GM13977 (cell line): ENCODE data around the gene PRDM5.

Experiments
- DNase-seq: peaks from one replicate; pipeline ENCODE4 v3.0.0; 2012; ENCODE audit warnings: low spot score
- in situ Hi-C: fragments of 300-500 bp; cut with MboI; formaldehyde crosslinking; loops from one replicate; pipeline ENCODE4 v1.12.0; 2022; ENCODE audit warnings: low sequenced_read_pairs, low pct_unique_long_range_greater_than_20kb, mixed read lengths, inconsistent platforms; ENCODE audit not compliant: unreplicated experiment
- TF ChIP-seq, protein P1 (sequence below): IDR thresholded peaks from 2 replicates; pipeline ENCODE4 v1.5.1; 2012; ENCODE audit warnings: mild to moderate bottlenecking, control low read depth; ENCODE audit not compliant: insufficient read depth; ENCODE audit errors: extremely low read depth, missing control alignments

Gene PRDM5

GRCh38 chr4:120730777-120731320 lies 191.7 kb downstream of the PRDM5 start:
- in situ Hi-C loops: no loop called here
- TF ChIP-seq, protein P1, sequence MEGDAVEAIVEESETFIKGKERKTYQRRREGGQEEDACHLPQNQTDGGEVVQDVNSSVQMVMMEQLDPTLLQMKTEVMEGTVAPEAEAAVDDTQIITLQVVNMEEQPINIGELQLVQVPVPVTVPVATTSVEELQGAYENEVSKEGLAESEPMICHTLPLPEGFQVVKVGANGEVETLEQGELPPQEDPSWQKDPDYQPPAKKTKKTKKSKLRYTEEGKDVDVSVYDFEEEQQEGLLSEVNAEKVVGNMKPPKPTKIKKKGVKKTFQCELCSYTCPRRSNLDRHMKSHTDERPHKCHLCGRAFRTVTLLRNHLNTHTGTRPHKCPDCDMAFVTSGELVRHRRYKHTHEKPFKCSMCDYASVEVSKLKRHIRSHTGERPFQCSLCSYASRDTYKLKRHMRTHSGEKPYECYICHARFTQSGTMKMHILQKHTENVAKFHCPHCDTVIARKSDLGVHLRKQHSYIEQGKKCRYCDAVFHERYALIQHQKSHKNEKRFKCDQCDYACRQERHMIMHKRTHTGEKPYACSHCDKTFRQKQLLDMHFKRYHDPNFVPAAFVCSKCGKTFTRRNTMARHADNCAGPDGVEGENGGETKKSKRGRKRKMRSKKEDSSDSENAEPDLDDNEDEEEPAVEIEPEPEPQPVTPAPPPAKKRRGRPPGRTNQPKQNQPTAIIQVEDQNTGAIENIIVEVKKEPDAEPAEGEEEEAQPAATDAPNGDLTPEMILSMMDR: no peak

GRCh38 chr4:120728892-120729675 lies 193.4 kb downstream of the PRDM5 start:
- in situ Hi-C loops: no loop called here
- TF ChIP-seq, protein P1: no peak
- no peak for DNase-seq

More at GRCh38 chr4:120730777-120731320, 191.7 kb downstream of the PRDM5 start:
- no peak for DNase-seq

- no peak for DNase-seq
- TF ChIP-seq, protein P1: no peak
- in situ Hi-C loops: no loop called here
Observed at GRCh38 chr4:120725639-120726580, 196.6 kb downstream of the PRDM5 start.

GRCh38 chr4:120724656-120725055 lies 197.9 kb downstream of the PRDM5 start:
- in situ Hi-C loops: no loop called here
- TF ChIP-seq, protein P1: no peak
- no peak for DNase-seq

- DNase-seq: no peak
- in situ Hi-C loops: no loop called here
- TF ChIP-seq, protein P1: no peak
Observed at GRCh38 chr4:120723986-120724385, 198.5 kb downstream of the PRDM5 start.

- DNase-seq: no peak
- TF ChIP-seq, protein P1: no peak
- in situ Hi-C loops: no loop called here
Observed at GRCh38 chr4:120723105-120723504, 199.4 kb downstream of the PRDM5 start.
